ENCODE data around the gene FHIT. TPM values are rescaled to one million over a fixed set of nuclear protein-coding genes. Genes with fewer than 3 reads are reported as not detected.

The FHIT gene
- total and polyA plus RNA-seq, 10 of the 15 experiments (the other 5 are each of a cell fraction or from before 2014, with no cell fraction given): 4.2 to 14.9 (median 9.4) TPM

DNA sequence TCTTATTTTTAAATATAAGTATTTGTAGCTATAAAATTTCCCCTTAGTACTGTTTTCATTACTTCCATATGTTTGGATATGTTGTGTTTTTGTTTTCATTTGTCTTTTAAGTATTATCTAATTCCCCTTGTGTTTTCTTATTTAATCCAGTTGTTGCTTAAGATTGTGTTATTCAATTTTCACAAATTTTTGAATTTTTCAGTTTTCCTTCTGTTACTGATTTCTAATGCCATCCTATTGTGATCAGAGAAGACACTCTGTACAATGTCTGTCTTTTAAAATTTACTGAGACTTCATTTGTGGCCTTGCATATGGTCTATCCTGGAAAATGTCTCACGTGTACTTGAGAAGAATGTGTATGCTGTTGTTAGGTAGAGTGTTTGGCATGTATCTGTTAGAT is 1405.9 kb downstream of the FHIT start:
- H4K20me1 ChIP-seq (ENCODE audit: control insufficient read depth, insufficient read depth): no peaks in the 10 kb centered on the region
- ChIA-PET RAD21 (ENCODE audit: unreplicated experiment) (no interaction called here), CTCF (interaction anchor here (0.6 to 5.6 kb wide), 5 partner anchors 11 to 1020 kb away, joined by 3 to 36 read pairs (median 3); no protein-coding TSS in a partner anchor), SMC1A (ENCODE audit: uncharacterized antibody, unreplicated experiment) (interaction anchor here (0.7 to 1.8 kb wide), 4 partner anchors 12 to 634 kb away, joined by 3 to 8 read pairs (median 4); no protein-coding TSS in a partner anchor), POLR2A (no interaction called here)
- no peak for TF ChIP-seq JUNB (IDR thresholded peaks at IDR 0.05)
- no peak for TF ChIP-seq STAT3 (IDR thresholded peaks at IDR 0.05; ENCODE audit: low read depth, low read length)
- TF ChIP-seq IKZF1 (conservative IDR thresholded peaks at IDR 0.05): no peak
- no peak for TF ChIP-seq ZNF622 (IDR thresholded peaks at IDR 0.05)
- TF ChIP-seq ZSCAN29 (IDR thresholded peaks at IDR 0.05): no peak
- TF ChIP-seq KAT2A (conservative IDR thresholded peaks at IDR 0.05; ENCODE audit: control insufficient read depth, low read depth, low read length): no peak
- no peak for TF ChIP-seq LARP7 (IDR thresholded peaks at IDR 0.05)
- TF ChIP-seq, protein P1, sequence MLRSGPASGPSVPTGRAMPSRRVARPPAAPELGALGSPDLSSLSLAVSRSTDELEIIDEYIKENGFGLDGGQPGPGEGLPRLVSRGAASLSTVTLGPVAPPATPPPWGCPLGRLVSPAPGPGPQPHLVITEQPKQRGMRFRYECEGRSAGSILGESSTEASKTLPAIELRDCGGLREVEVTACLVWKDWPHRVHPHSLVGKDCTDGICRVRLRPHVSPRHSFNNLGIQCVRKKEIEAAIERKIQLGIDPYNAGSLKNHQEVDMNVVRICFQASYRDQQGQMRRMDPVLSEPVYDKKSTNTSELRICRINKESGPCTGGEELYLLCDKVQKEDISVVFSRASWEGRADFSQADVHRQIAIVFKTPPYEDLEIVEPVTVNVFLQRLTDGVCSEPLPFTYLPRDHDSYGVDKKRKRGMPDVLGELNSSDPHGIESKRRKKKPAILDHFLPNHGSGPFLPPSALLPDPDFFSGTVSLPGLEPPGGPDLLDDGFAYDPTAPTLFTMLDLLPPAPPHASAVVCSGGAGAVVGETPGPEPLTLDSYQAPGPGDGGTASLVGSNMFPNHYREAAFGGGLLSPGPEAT (IDR thresholded peaks at IDR 0.05; ENCODE audit: low read depth): no peak
- no peak for TF ChIP-seq ZNF384 (IDR thresholded peaks at IDR 0.05; ENCODE audit: borderline replicate concordance, low read depth, low read length)
- TF ChIP-seq BRCA1 (IDR thresholded peaks at IDR 0.05; ENCODE audit: low read depth, low read length): no peak
- no peak for TF ChIP-seq ATF7 (IDR thresholded peaks at IDR 0.05; ENCODE audit: low read depth)
- TF ChIP-seq RUNX3 (IDR thresholded peaks at IDR 0.05; ENCODE audit: low read length): no peak
- TF ChIP-seq EED (IDR thresholded peaks at IDR 0.05; ENCODE audit: low read depth): no peak
- no peak for TF ChIP-seq YY1 (IDR thresholded peaks at IDR 0.05; ENCODE audit: low read depth, low read length)
- TF ChIP-seq ESRRA (IDR thresholded peaks at IDR 0.05; ENCODE audit: low read length): no peak
- TF ChIP-seq KDM1A (IDR thresholded peaks at IDR 0.05; ENCODE audit: borderline replicate concordance): no peak
- H3K9me3 ChIP-seq (replicated peaks; ENCODE audit: control insufficient read depth, insufficient read depth, low read length): no peaks in the 10 kb centered on the region; the same call in 1 of the 3 replicates
- intact Hi-C loops (cut with micrococcal nuclease; ENCODE audit: unreplicated experiment): no loop called here
- H3K27ac ChIP-seq (ENCODE audit: control insufficient read depth, insufficient read depth): no peak overlapping the region
- ATAC-seq (no peak), DNase-seq (ENCODE audit: low read depth, low spot score) (no peak), FAIRE-seq (no peak)
- no peak overlapping the region for H3K9ac ChIP-seq (ENCODE audit: control insufficient read depth, insufficient read depth, low read length)
- H3K4me2 ChIP-seq (ENCODE audit: control insufficient read depth, insufficient read depth): no peak overlapping the region
- H3K36me3 ChIP-seq (ENCODE audit: control insufficient read depth in 2 of 2, insufficient read depth in 2 of 2, low read length in 1 of 2): no peaks in the 10 kb centered on the region
- peaks cover 0 to 3% of the 10 kb centered on the region in 2 experiments; a peak in 1 of 4 replicates for H3K27me3 ChIP-seq (replicated peaks in 1 of 2; ENCODE audit: control insufficient read depth in 2 of 2, insufficient read depth in 2 of 2, low read length in 1 of 2)
- in situ Hi-C loops (cut with MboI): no loop called here
- H3K4me1 ChIP-seq (ENCODE audit: control insufficient read depth, insufficient read depth, low read length): no peaks in the 10 kb centered on the region; the same call in 1 of the 2 replicates
- H3K79me2 ChIP-seq (ENCODE audit: control insufficient read depth, insufficient read depth, low read length): no peaks in the 10 kb centered on the region
- no peak overlapping the region for H3K4me3 ChIP-seq
- no peak overlapping the region for H2AFZ ChIP-seq (ENCODE audit: control insufficient read depth, low read depth, low read length)
- 32% methylated on average over 1 of the region's 1 CpG for WGBS (ENCODE audit: insufficient coverage, insufficient replicate concordance, low lambda C conversion rate, missing lambda C conversion rate)
- no TSS peak for BruUV-seq (replicated peaks)
